Embryonic facial prominence (tissue), 1 donor: ENCODE data around the gene TBC1D16.
"Not testable (repeated sequence)": the region's sequence is repeated elsewhere in the genome, so short reads cannot be mapped to it uniquely, and the experiment has no call there.

Experiments used
- DNase-seq: peaks from one replicate; pipeline ENCODE4 v3.0.0-alpha.2; 2016; ENCODE audit errors: extremely low spot score

The TBC1D16 gene

DNA sequence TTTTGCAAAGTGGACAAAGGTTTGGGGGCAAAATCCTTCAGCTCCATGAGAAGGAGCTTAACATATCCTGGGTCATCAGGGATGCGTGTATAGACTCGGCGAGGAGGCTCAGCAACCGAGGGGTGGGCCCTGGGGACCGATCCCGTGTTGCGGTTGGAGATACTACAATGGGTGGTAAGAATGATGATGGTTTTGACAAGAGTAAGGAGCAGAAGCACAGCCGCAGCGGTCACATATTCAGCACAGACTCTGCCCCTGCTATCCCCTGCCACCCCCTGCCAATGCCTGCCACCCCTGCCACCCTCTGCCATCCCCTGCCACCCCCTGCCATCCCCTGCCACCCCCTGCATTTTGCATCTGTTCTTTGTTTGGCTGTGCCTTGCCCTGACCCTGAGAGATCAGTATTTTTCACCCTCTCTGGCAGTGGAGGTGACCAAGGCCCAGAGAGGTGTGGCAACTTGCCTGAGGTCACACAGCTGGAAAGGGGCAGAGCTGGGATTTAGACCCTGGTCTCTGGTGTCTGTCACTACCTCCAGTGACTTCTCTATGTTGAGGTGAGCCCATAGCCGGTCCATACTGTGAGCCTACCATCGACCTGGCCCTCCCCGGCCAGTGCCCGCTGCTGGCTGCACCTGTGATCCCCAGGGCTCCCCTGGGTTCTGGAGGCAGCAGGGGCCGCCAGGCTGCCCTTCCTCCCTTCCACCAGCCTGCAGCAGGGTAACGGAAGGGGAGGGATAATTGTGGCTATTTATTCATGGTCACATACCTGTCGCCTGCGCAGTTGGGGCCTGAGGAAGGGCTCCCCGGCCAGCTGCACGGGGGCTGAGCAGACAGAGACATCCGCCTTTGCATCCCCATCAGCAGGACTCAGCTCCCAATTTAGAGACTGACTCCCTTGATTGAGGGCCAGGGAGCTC is 121.5 kb downstream of the TBC1D16 start:
- no peak for DNase-seq

DNA sequence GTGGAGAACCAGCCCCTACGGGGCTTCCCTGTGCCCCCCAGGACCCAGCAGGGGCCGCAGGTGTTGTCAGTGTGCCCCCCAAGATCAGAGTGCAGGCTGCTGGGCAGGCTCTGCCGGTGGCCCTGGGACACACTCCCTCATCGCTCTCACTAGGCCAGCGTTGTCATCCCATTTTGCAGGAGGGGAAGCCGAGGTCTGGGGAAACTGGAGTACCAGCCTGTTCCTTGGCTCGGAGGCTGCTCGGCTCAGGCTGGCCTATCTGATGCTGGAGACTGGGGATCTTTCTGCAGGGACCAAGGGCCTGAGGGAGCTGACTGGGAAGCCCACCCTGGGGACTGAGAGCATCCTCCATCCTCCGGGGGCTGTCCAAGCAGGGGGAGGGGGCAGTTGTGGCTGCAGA is 122.2 kb downstream of the TBC1D16 start:
- DNase-seq, result no peak

DNA sequence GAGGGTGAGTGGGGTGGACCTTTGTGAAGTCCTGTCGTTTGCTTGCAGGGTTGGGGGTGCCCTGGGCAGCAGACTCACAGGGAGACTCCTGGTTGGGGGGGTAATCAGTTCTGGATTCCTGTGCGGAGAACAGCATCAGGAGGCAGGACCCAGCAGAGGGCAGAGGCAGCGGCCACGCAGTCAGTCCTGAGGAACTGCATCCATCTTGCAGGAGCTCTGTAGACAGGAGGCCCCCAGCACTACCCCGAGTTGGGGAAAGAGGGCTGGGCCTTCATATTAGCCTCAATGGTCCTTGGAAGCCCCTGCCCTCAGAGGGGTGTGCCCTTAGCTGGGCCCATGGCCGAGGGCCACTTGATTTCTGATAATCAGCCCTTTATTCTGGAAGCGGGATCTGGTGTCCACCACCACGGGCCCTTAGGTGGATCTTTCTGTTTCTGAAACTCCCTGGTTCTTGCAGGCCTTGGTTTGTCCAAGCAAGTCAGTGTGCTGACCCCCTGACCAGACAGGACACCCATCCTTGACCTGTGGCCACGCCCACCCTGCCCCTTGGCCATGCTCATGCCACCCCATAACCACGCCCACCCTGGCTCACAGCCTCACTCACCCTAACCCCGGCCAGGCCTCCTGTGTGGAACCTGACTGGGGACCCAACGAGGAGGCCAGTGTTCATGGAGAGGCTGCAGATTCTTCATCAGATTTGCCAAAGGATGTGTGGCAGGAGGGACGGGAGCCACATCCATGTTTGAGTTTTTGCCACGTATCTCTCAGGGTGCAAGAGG is 122.9 kb downstream of the TBC1D16 start:
- DNase-seq, result no peak

DNA sequence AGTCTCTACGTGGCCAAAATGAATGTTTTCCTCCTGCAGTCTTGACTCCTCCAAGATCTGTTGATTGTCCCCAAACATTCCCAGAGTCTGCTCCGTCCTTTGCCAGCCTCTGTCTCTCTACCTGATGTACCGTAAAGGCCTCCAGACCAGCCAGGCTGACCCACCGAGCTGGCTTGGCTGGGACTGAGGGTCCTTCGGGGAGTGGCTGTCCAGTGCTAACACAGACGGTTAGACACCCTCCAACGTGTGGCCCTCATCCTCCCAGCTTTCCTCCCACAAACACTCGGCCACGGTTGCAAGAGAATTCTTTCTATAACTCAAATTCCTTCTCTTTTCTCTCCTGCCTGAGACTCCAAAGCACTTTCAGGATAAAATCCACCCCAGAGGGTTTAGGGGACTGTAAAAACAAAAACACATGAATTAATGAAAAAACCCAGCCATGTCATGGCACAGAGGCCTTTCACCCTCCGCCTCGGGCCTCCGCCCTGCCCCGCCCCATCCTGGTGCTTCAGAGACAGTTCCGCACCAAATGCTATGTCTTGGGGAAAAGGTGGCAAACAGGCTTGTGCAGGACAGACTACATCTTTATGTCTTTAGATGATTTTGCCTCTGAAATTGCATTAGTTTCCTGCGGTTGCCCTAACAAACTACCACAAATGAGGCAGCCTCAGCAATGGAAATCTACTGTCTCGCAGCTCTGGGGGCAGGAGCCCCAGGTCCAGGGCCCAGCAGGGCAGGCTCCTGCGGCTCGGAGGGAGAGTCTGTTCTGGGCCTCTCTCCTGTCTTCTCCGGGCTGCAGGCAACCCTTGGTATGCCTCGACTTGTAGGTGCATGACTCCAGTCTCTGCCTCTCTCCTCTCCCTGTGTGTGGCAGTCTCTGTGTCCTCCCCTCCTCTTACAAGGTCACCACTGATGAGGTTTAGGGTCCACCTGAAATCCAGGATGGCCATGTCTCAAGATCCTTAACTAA is 124.0 kb downstream of the TBC1D16 start:
- no peak for DNase-seq

DNA sequence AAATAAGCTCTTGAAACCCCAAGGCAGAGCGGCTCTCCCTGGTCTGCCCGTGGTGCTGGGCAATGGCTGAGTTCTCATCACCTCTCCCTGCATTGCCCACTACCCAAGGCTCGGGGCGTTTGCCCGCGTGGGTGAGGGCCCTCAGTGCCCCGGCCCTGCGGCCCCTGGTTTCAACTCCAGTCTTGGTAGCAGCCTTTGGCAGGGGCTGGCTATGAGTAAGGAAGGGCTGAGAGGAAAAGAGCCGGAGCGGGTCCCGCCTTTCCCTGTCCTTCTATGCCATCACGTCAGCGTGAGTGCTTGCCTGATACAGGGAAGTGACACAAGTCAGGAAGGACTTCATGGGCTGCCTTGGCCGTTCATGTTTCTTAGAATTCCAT is 124.7 kb downstream of the TBC1D16 start:
- no peak for DNase-seq

DNA sequence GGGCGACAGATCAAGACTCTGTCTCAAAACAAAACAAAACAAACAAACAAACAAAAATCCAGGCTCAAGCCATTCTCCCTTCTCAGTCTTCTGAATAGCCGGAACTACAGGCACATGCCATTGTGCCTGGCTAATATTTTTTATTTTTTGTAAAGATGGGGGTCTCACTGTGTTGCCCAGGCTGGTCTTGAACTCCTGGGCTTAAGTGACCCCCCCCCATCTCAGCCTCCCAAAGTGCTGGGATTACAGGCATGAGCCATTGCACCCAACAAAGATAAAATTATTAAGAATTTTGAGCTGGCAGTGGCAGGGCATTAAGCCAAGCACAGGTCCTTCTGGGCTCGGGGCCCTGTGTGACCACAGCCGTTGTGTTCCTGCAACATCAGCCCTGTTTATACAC is 126.6 kb downstream of the TBC1D16 start:
- no peak for DNase-seq

DNA sequence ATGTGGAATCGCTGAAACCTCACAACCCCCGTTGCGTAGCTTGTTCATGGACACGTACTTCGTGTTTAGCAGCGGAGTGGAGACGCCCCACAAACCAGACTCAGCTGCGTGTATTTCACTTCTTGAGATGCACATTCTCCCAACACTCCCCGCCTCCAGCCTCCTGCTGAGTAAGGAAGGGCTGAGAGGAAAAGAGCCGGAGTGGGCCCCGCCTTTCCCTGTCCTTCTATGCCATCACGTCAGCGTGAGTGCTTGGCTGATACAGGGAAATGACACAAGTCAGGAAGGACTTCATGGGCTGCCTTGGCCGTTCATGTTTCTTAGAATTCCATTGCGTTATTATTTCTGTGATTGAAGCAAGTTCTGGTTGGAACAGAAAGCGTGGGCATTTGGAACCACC is 127.8 kb downstream of the TBC1D16 start:
- DNase-seq, result no peak

DNA sequence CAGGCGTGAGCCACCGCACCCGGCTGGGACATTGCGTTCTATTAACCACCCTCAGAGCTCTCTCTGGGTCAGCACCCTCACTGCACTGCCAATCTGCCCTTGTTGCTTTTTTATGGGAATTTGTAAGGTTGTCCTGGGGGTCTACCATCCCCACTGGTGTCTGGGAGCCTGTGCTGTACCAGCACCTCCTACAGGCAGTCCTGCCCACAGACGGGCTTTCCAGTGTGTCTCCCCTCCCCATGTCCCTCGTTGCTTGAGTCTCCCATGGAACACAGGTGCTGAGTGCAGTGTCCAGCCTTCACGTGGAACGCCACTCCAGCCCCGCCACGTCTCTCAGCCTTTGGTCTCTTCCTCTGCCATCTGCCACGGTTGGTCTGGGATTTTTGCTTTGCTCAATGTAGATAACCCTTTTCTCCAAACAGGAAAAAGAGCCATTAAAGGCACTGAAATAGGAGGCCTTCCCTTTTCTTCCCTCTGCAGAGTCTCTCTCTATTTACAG is 128.4 kb downstream of the TBC1D16 start:
- DNase-seq, result no peak

DNA sequence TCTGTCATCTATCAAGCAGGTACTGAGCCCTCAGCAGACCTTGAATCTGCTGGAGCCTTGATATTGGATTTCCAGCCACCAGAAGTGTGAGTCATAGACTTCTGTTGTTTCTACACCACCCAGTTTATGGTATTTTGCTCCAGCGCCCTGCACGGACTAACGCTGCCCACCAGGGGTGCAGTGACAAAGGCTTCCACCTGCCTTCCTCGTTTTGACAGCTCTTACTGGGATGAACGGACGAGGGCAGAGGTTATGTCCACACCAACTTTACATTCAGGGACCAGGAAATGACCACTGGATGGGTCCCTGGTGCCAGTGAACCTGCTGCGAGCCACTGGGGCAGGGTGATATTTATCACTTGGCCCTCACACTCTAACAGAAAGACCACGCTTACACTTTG is 129.8 kb downstream of the TBC1D16 start:
- no peak for DNase-seq

DNA sequence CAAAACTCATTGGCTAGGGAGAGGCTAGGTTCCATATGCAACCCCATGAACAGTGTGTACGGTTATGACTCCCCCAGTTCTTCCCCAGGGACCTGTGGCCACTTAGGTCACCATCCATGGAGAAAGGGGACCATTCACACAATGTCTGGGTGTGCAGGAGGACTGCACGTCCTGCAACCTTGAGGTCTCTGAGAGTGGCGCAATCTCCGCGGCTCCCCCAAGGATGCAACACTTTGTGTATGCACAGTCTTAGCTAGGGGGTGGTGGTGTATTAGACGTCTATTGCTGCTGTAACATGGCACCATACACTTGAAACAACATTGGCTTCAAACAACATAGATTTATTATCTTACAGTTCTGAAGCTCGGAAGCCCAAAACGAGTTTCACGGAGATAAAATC is 130.8 kb downstream of the TBC1D16 start:
- no peak for DNase-seq

DNA sequence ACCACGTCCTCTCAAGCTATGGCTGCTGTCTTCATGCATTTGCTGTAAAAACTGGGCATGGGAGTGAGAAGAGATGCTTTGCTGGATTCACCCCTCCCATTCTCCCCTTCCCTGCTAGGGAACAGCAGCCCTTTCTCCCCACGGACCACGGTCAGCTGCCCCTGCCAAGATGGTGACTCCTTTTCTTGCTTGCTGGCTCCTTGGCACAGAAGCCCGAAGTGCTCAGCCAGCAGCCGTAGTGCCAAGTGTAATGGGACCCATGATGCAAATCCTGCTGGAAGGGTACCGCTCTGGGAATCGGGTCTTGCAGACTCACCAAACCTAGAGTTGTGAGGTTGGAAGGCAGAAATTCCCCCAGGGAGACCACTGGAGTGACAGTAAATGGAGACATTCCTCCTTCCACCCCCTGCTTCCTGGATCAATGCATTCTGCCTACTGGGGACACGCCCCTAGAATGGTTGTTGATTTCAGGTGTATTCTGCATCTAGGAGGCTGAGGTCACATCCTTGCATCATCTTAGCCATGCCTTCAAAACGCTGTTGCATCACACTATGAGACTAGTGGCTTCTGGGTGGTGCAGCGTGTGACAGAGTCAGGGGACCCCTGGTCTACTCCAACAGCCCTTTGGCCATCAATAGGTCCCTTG is 133.4 kb downstream of the TBC1D16 start:
- no peak for DNase-seq

DNA sequence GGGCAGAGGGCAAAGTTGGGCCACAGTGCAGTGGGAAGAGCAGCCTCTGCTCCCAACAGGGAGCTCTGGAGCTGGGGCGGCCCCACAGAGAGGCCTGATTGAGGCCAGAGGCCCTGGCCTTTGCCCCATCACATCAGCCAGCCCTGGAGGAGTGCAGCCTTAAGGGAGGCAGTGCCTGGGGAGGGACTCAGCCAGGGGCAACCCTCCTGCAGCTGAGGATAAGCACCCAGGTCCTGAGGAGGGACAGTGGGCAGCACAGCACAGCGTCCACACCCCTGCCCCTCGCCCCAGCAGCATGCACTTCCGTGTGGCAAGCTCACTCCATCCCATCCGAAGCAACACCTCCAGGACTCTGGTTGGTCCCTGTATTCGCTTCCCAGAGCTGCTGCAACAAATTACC is 134.5 kb downstream of the TBC1D16 start:
- DNase-seq, result no peak

DNA sequence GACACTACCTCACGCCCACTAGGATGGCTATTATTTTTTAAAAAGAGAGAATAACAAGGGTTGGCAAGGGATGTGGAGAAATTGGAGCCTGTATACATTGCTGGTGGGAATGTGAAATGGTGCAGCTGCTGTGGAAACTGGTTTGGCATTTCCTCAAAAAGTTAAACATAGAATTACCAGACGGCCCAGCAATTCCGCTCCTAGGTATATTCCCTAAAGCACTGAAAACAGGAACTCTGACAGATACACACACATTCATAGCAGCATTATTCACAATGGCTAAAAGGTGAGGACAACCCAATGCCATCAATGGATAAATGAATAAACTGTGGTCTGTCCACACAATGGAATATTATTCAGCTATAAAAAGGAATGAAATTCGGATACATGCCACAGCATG is 136.1 kb downstream of the TBC1D16 start:
- DNase-seq, result no peak

DNA sequence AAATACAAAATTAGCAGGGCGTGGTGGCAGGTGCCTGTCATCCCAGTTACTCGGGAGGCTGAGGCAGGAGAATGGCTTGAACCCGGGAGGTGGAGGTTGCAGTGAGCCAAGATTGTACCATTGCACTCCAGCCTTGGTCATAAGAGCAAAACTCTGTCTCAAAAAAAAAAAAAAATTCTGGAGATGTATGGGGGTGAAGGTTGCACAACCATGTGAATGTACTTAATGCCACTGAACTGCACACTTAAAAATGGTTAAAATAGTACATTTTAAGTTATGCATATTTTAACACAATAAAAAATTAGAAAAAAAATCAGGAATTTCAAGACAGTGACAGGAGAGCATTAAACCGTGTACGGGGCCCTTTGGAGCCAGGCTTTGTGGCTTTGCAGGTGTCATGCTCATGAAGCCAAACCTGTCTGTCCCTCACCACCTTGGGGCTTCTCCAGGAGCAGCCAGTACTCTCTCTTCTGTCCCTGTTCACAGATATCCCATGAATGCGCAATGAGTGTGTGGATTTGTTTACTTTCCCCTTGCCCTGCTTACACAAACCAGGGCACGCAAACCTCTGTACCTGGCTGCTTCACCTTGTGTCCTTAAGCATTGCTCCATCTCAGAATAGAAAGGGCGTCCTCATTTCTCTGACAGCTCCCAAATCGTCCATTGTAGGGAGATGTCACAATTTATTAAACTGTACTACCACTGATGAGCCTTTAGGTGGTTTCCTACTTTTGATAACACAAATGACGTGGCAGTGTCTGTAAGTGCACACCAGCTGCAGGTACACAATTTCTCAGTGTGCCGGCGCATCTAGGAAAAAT is 138.2 kb downstream of the TBC1D16 start:
- no peak for DNase-seq

DNA sequence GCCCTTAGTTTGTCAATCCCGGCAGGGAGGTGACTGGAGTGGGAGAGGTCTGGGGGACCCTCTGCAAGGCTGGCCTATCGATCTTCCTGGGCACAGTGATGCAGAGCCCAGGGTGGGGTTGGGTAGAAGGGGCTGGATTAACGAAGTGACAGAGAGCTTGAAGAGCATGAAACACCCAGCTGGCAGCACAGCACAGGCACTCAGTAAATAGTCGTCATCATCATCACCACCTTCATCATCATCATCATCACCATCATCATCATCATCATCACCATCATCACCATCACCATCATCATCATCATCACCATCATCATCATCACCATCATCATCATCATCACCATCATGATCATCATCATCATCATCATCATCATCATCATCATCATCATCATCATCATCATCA is 142.2 kb downstream of the TBC1D16 start:
- DNase-seq, result not testable (repeated sequence)

DNA sequence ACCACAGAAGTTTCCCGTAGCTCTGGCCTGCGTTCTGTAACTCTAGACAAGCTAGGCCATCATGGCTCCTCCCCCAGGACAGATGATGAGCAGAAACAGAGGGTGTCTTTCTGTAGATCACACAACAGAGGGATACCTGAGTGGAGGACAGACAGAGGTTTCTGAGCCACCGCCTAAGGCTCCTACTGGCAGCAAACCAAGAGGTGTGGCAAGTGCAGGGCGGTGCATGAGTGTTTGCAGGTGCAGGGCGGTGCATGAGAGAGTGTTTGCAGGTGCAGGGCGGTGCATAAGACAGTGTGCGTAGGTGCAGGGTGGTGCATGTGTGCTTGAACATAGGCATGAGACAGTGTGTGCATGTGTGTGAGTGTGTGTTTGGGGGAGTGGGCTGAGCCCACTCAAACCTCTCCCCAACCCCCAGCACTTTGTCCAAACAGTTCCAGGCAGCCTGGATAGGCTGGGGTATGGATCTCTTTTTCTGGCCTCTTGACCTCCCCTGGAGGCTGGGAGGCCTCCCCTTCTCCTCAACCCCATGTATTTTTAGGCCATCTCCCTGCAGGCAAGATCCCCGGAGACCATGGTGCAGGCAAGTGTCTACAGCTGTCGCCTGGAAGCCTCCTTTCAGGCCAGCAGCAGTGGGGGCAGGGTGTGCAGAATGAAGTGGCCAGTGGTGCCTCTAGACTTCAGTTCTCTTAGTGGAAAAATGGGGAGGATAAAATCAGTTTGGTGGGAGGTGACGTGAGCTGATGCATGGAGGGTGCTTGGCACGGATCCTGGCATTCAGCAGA is 143.0 kb downstream of the TBC1D16 start:
- no peak for DNase-seq

DNA sequence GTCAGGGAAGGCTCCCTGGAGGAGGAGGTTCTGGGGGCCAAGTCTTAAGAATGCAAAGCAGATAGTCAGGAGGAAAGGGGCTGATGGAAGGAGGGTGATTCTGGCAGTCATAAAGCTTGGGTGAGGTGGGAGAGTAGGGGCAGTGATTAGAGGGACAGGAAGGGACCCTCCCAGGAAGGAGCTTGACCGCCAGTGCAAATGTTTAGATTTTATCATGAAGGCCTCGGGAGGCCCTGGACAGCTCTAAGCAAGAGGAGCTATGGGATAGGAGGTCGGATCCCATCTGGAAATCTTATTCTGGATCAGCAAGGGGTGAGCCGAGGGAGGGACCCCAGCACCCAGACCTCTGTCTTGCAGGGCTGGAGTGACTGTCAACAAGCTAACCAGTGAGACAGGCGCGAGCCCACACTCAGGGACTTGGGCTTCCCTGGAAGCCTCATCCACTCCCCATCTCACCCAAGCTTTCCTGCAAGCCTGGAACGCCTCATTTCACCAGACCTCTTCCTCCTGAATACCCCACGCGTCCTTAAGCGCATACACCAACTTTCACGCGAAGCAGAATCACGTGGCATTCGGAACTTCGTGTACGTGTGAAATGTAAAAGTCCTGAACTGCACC is 144.4 kb downstream of the TBC1D16 start:
- DNase-seq, result no peak

DNA sequence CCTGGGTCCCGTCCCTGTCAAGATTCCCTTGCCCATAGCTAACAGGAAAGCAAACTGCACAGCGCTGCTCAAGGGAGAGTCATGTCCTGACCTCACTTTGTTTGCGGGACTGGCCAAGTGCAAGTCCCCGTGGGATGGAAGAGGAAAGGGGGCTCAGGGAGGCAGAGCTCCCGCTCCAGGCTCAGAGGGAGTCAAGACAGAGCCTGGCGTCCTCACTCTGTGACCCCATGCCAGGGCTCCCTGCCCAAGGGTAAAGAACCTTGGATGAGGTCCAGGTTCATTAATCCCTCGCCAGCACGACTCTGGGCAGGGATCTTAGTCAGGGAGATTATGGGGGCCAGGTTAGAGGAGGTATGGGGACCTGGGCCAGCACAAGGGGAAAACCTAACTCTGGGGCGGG is 145.0 kb downstream of the TBC1D16 start:
- DNase-seq, result no peak
